Mucosa of descending colon (tissue), 3 donors: ENCODE results near the gene CEP250. TPM values are rescaled to one million over a fixed set of nuclear protein-coding genes. Genes with fewer than 3 reads are reported as not detected.

Experiments used
- ATAC-seq: fragments of 200-7000 bp; cut with Tn5 transposase; one replicate; pipeline ENCODE4 v1.9.1; 2020; ENCODE audit warnings: mild to moderate bottlenecking, moderate library complexity
- DNase-seq, 3 donors: peaks; one replicate each; pipeline ENCODE4 v3.0.0-alpha.2; 2020
- H3K36me3 ChIP-seq: fragments of 200-600 bp; one replicate; pipeline ENCODE4 v1.8.0; 2021; ENCODE audit warnings: low read depth, mild to moderate bottlenecking
- H3K4me1 ChIP-seq: fragments of 200-600 bp; one replicate; pipeline ENCODE4 v1.8.0; 2021; ENCODE audit warnings: low read depth, mild to moderate bottlenecking
- H3K4me3 ChIP-seq: fragments of 200-600 bp; one replicate; pipeline ENCODE4 v1.8.0; 2021; ENCODE audit warnings: mild to moderate bottlenecking
- H3K9me3 ChIP-seq: fragments of 200-600 bp; one replicate; pipeline ENCODE4 v1.8.0; 2021; ENCODE audit warnings: mild to moderate bottlenecking
- CTCF ChIP-seq: fragments of 200-600 bp; IDR thresholded peaks from one replicate; pipeline ENCODE4 v1.8.0; 2022; ENCODE audit warnings: antibody characterized with exemption, mild to moderate bottlenecking
- intact Hi-C, 2 donors: fragments of 100-400 bp; cut with DNase I in 1 of 2; cut with micrococcal nuclease in 1 of 2; formaldehyde crosslinking; loops; one replicate each; pipeline versions ENCODE4 v1.11.0 to v1.11.1; 2022; cut with DNase I, micrococcal nuclease
- total RNA-seq, 3 donors: library from RNA; stranded (reverse); fragmentation: NEBNext Ultra II Directional in 2 of 3; extraction: Animal tissue kit (Norgen Biotek cat#: 25700) in 2 of 3; gene quantifications; one replicate each; pipeline versions ENCODE4 v1.2.1 to v1.2.4, GENCODE V29; 2021 to 2023
- donor health status: DM: no; HTN: no; CAD: no; lungs with moderate emphysema.
- donor health status: DM: no; HTN: no; CAD: no.
- donor health status: DM: no; HTN: yes; CAD: no.

The CEP250 gene
- total RNA-seq, 3 donors from 2014 or later, result 18.1 to 37.8 (median 27.3) TPM

GRCh38 chr20:35466856-35467255 lies 11.5 kb downstream of the CEP250 start:
- DNase-seq (no peak), ATAC-seq (no peak)
- H3K4me3 ChIP-seq, result no peak overlapping the region
- no peaks in the 10 kb centered on the region for H3K36me3 ChIP-seq
- TF ChIP-seq CTCF, result no peak
- no peaks in the 10 kb centered on the region for H3K9me3 ChIP-seq
- no peaks in the 10 kb centered on the region for H3K4me1 ChIP-seq
- intact Hi-C loops, result no loop called here

DNA sequence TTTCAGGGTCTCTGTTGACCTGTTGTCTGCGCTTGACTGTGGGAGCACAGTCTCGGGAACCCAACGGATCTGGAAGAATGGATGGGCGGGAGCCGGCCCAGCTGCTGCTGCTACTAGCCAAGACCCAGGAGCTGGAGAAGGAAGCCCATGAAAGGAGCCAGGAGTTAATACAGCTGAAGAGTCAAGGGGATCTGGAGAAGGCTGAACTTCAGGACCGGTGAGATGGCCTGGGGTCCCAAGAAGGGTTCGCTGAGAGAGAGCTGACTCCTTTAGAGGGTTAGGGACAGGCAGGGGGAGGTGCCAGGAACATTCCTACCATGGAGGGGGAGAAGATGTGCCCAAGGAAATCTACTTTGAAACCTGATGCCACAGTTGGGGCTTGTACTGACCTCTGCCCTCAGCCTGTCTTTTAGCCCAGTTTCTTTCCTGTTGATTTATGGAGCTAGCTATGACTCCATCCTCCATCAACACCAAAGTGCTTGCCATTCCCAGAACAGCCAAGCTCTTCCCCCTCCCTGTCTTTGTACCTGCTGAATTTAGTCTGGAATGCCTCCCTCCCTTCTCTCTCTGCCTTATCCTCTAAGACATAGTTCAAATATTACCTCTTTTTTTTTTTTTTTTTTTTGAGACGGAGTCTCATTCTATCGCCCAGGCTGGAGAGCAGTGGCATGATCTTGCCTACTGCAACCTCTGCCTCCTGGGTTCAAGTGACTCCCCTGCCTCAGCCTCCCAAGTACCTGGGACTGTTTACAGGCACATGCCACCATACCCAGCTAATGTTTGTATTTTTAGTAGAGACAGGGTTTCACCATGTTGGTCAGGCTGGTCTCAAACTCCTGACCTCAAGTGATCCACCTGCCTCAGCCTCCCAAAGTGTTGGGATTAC lies 12.2 kb downstream of the CEP250 start:
- intact Hi-C loops, result no loop called here
- DNase-seq, result no peak
- H3K36me3 ChIP-seq, result no peaks in the 10 kb centered on the region

GRCh38 chr20:35468671-35469334 lies 13.4 kb downstream of the CEP250 start:
- H3K36me3 ChIP-seq, result no peaks in the 10 kb centered on the region
- H3K9me3 ChIP-seq, result no peaks in the 10 kb centered on the region
- TF ChIP-seq CTCF, result no peak
- H3K4me1 ChIP-seq, result no peaks in the 10 kb centered on the region
- DNase-seq (no peak), ATAC-seq (no peak)
- no peak overlapping the region for H3K4me3 ChIP-seq
- intact Hi-C loops, result no loop called here

More for the DNA sequence above, 12.2 kb downstream of the CEP250 start:
- H3K4me1 ChIP-seq, result no peaks in the 10 kb centered on the region
- no peak for TF ChIP-seq CTCF
- no peak overlapping the region for H3K4me3 ChIP-seq
- no peaks in the 10 kb centered on the region for H3K9me3 ChIP-seq
- peak; percentile 31 for ATAC-seq

- DNase-seq, result no peak
- Histone ChIP-seq H3K4me3 (no peak overlapping the region), H3K4me1 (no peaks in the 10 kb centered on the region), H3K36me3 (no peaks in the 10 kb centered on the region), H3K9me3 (no peaks in the 10 kb centered on the region)
- intact Hi-C loops, result no loop called here
- no peak for TF ChIP-seq CTCF
- no peak for ATAC-seq
These were observed 16.8 kb downstream of the CEP250 start for GRCh38 chr20:35472209-35472608.

- no peak for ATAC-seq
- H3K4me1 ChIP-seq, result no peaks in the 10 kb centered on the region
- no peak overlapping the region for H3K4me3 ChIP-seq
- intact Hi-C loops, result no loop called here
- no peak for DNase-seq
- TF ChIP-seq CTCF, result no peak
- H3K36me3 ChIP-seq, result peaks cover 5% of the 10 kb centered on the region
- no peaks in the 10 kb centered on the region for H3K9me3 ChIP-seq
These were observed 18.3 kb downstream of the CEP250 start for GRCh38 chr20:35473684-35474083.
